HCT116 (cell line): ENCODE data around the gene CORO7. TPM values are rescaled to one million over a fixed set of nuclear protein-coding genes. Genes with fewer than 3 reads are reported as not detected.

Experiments
- ATAC-seq: fragments of 200-7000 bp; cut with Tn5 transposase; 2 replicates; pipeline ENCODE4 v1.9.1; 2020; ENCODE audit warnings: mild to moderate bottlenecking, moderate library complexity
- BruUV-seq: library from RNA; stranded (reverse); fragments of 400-500 nt; replicated peaks from 2 replicates; lab custom pipeline; 2021; lab: Mats Ljungman, UMichigan
- CTCF ChIA-PET: fragments of 300-600 bp; sonication (Branson Sonifier 250); formaldehyde crosslinking; loops from one replicate; lab custom pipeline; 2021; ENCODE audit warnings: antibody characterized with exemption; lab: Charles Lee
- POLR2A ChIA-PET: fragments of 300-600, 350-600 bp; sonication (Branson Sonifier 250); formaldehyde crosslinking; loops from one replicate; lab custom pipeline; 2021; ENCODE audit warnings: antibody characterized with exemption; lab: Charles Lee
- RAD21 ChIA-PET, 2 experiments: fragments of 300-600 bp; sonication (Branson Sonifier 250); formaldehyde crosslinking; loops; one replicate each; lab custom pipeline; 2023; ENCODE audit warnings: low total read pairs in 2 of 2; ENCODE audit not compliant: uncharacterized antibody in 2 of 2, unreplicated experiment in 2 of 2, low non-redundant PET in 1 of 2; lab: Charles Lee
- DNase-seq: peaks from one replicate; pipeline ENCODE4 v3.0.0-alpha.2; 2010; ENCODE audit warnings: low read depth, low spot score
- H2AFZ ChIP-seq: fragments of 200-600 bp; shearing (Covaris generic), sonication (generic); 2 replicates; pipeline ENCODE4 v1.6.1; 2017; ENCODE audit warnings: low read depth, mixed run types, mixed read lengths, antibody characterized with exemption, low read length; ENCODE audit not compliant: poor library complexity, severe bottlenecking
- H3K27ac ChIP-seq: 2 replicates; pipeline ENCODE4 v1.5.1; 2012; ENCODE audit warnings: low read depth, low read length
- H3K27me3 ChIP-seq: fragments of 200-600 bp; sonication (generic); 2 replicates; pipeline ENCODE4 v1.6.1; 2016; ENCODE audit warnings: mixed run types, low read length, mixed read lengths; ENCODE audit not compliant: insufficient read depth
- H3K36me3 ChIP-seq, 2 experiments: fragments of 200-500 bp in 1 of 2; fragments of 200-600 bp in 1 of 2; sonication (Bioruptor generic) in 1 of 2; sonication (generic) in 1 of 2; 2 replicates each; pipeline versions ENCODE4 v1.5.1 to v1.6.1; 2014 to 2016; ENCODE audit warnings: low read length in 2 of 2, inconsistent platforms in 1 of 2, mixed read lengths in 1 of 2, mixed run types in 1 of 2; ENCODE audit not compliant: insufficient read depth in 2 of 2, control insufficient read depth in 1 of 2
- H3K4me1 ChIP-seq, 2 experiments: fragments of 200-600 bp in 1 of 2; sonication (generic) in 1 of 2; 2 replicates each; pipeline versions ENCODE4 v1.5.1 to v1.6.1; 2012 to 2017; ENCODE audit warnings: low read length in 2 of 2, inconsistent platforms in 1 of 2, mild to moderate bottlenecking in 1 of 2, mixed read lengths in 1 of 2, mixed run types in 1 of 2, moderate library complexity in 1 of 2; ENCODE audit not compliant: insufficient read depth in 2 of 2, control insufficient read depth in 1 of 2
- H3K4me2 ChIP-seq: fragments of 200-600 bp; sonication (generic); 2 replicates; pipeline ENCODE4 v1.6.1; 2017; ENCODE audit warnings: mixed run types, low read length, mixed read lengths
- H3K4me3 ChIP-seq, 2 experiments: fragments of 200-600 bp in 1 of 2; sonication (generic) in 1 of 2; replicated peaks in 1 of 2; 2 replicates each; pipeline ENCODE4 v1.5.1; 2011 to 2016; ENCODE audit warnings: low read length in 2 of 2, control low read depth in 1 of 2, low read depth in 1 of 2, mild to moderate bottlenecking in 1 of 2, mixed read lengths in 1 of 2, mixed run types in 1 of 2
- H3K79me2 ChIP-seq: fragments of 200-600 bp; sonication (generic); 2 replicates; pipeline ENCODE4 v1.6.1; 2017; ENCODE audit warnings: mild to moderate bottlenecking, mixed run types, low read length, moderate library complexity, mixed read lengths; ENCODE audit not compliant: insufficient read depth
- H3K9ac ChIP-seq: fragments of 200-600 bp; sonication (generic); 2 replicates; pipeline ENCODE4 v1.6.1; 2016; ENCODE audit warnings: low read length, mixed read lengths
- H3K9me2 ChIP-seq: fragments of 200-600 bp; sonication (generic), shearing (Covaris generic); 2 replicates; pipeline ENCODE4 v1.6.1; 2017; ENCODE audit warnings: mixed run types, mild to moderate bottlenecking, moderate library complexity; ENCODE audit not compliant: insufficient read depth
- H3K9me3 ChIP-seq, 2 experiments: fragments of 200-500 bp in 1 of 2; fragments of 200-600 bp in 1 of 2; sonication (Bioruptor generic) in 1 of 2; sonication (generic) in 1 of 2; 2 replicates each; pipeline ENCODE4 v1.6.1; 2014 to 2017; ENCODE audit warnings: low read length in 2 of 2, mixed read lengths in 2 of 2, inconsistent platforms in 1 of 2, low read depth in 1 of 2, mild to moderate bottlenecking in 1 of 2, mixed run types in 1 of 2, moderate library complexity in 1 of 2; ENCODE audit not compliant: control insufficient read depth in 1 of 2, insufficient read depth in 1 of 2
- H4K20me1 ChIP-seq: fragments of 200-600 bp; sonication (generic), shearing (Covaris generic); 2 replicates; pipeline ENCODE4 v1.6.1; 2017; ENCODE audit warnings: mixed run types, mild to moderate bottlenecking, moderate library complexity; ENCODE audit not compliant: insufficient read depth
- POLR2AphosphoS5 ChIP-seq: IDR thresholded peaks from 2 replicates; pipeline ENCODE4 v1.6.1; 2011; ENCODE audit warnings: mild to moderate bottlenecking, low read depth, low read length, moderate library complexity
- RAD21 ChIP-seq: IDR thresholded peaks from 2 replicates; pipeline ENCODE4 v1.6.1; 2012; ENCODE audit warnings: low read depth, mild to moderate bottlenecking
- SIN3A ChIP-seq: IDR thresholded peaks from 2 replicates; pipeline ENCODE4 v1.6.1; 2012; ENCODE audit warnings: low read depth
- YY1 ChIP-seq: IDR thresholded peaks from 2 replicates; pipeline ENCODE4 v1.6.1; 2011; ENCODE audit warnings: low read length, low read depth, moderate library complexity, mild to moderate bottlenecking; ENCODE audit not compliant: insufficient replicate concordance; ENCODE audit errors: extremely low read depth
- ZNF274 ChIP-seq: fragments of 200-500 bp; sonication (Bioruptor generic); IDR thresholded peaks from 2 replicates; pipeline ENCODE4 v1.6.1; 2014; ENCODE audit warnings: mild to moderate bottlenecking, low read depth, low read length, inconsistent platforms
- intact Hi-C: fragments of 100-400 bp; cut with micrococcal nuclease; formaldehyde crosslinking; loops from 2 replicates; pipeline ENCODE4 v1.10.0; 2022
- total RNA-seq: library from RNA; stranded (reverse); gene quantifications from one replicate; pipeline ENCODE4 v1.2.1, GENCODE V29; 2021; ENCODE audit not compliant: unreplicated experiment
- TF ChIP-seq, protein P1 (sequence below): IDR thresholded peaks from 2 replicates; pipeline ENCODE4 v1.6.1; 2012; ENCODE audit warnings: low read depth
- TF ChIP-seq, protein P2 (sequence below), 3 experiments: fragments of 200-600 bp in 1 of 3; sonication (generic) in 1 of 3; IDR thresholded peaks in 2 of 3; conservative IDR thresholded peaks in 1 of 3; 2 replicates each; pipeline ENCODE4 v1.5.1; 2012 to 2017; ENCODE audit warnings: low read depth in 2 of 3, low read length in 2 of 3, antibody characterized with exemption in 1 of 3, borderline replicate concordance in 1 of 3, control low read depth in 1 of 3, mild to moderate bottlenecking in 1 of 3, mixed read lengths in 1 of 3, mixed run types in 1 of 3, moderate library complexity in 1 of 3; ENCODE audit not compliant: insufficient read depth in 1 of 3

CORO7 gene
- total RNA-seq, 1 experiment from 2014 or later = 21.3 TPM

DNA sequence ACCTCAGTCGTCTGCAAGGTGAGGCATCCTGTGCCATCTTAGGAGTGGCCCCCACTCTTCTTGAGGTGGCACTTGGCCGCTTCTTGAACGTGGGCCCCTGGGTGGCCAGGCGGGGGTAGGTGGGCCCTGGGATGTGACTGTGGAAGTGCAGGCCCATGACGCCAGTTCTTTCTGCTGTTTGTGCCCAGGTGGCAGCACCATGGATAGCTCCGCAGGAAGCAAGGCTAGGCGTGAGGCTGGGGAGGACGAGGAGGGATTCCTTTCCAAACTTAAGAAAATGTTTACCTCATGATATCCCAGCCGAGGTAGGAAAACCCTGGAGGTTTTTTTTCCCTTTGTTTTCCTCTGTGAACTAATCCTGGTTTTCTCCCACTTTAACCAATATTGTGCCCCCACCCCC is 38.2 kb upstream of the CORO7 start:
- H3K9ac ChIP-seq = no peak overlapping the region
- H3K27ac ChIP-seq = no peak overlapping the region
- no peaks in the 10 kb centered on the region for H3K9me3 ChIP-seq
- H3K4me2 ChIP-seq = no peak overlapping the region
- no peak overlapping the region for H3K4me3 ChIP-seq
- H3K36me3 ChIP-seq = peaks cover 10 to 63% of the 10 kb centered on the region in 2 experiments
- no peaks in the 10 kb centered on the region for H3K9me2 ChIP-seq
- peaks cover 3% of the 10 kb centered on the region; the same call in 1 of the 2 replicates for H3K79me2 ChIP-seq
- H3K4me1 ChIP-seq = no peaks in the 10 kb centered on the region
- no peak for TF ChIP-seq POLR2AphosphoS5
- TF ChIP-seq, protein P1, sequence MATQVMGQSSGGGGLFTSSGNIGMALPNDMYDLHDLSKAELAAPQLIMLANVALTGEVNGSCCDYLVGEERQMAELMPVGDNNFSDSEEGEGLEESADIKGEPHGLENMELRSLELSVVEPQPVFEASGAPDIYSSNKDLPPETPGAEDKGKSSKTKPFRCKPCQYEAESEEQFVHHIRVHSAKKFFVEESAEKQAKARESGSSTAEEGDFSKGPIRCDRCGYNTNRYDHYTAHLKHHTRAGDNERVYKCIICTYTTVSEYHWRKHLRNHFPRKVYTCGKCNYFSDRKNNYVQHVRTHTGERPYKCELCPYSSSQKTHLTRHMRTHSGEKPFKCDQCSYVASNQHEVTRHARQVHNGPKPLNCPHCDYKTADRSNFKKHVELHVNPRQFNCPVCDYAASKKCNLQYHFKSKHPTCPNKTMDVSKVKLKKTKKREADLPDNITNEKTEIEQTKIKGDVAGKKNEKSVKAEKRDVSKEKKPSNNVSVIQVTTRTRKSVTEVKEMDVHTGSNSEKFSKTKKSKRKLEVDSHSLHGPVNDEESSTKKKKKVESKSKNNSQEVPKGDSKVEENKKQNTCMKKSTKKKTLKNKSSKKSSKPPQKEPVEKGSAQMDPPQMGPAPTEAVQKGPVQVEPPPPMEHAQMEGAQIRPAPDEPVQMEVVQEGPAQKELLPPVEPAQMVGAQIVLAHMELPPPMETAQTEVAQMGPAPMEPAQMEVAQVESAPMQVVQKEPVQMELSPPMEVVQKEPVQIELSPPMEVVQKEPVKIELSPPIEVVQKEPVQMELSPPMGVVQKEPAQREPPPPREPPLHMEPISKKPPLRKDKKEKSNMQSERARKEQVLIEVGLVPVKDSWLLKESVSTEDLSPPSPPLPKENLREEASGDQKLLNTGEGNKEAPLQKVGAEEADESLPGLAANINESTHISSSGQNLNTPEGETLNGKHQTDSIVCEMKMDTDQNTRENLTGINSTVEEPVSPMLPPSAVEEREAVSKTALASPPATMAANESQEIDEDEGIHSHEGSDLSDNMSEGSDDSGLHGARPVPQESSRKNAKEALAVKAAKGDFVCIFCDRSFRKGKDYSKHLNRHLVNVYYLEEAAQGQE = peak; percentile 61
- ATAC-seq (no peak), DNase-seq (no peak)
- no peaks in the 10 kb centered on the region for H3K27me3 ChIP-seq
- ChIA-PET POLR2A (no interaction called here), CTCF (no interaction called here), RAD21 (no interaction called here)
- H4K20me1 ChIP-seq = no peaks in the 10 kb centered on the region
- H2AFZ ChIP-seq = no peak overlapping the region
- intact Hi-C loops = no loop called here
- BruUV-seq = no TSS peak

DNA sequence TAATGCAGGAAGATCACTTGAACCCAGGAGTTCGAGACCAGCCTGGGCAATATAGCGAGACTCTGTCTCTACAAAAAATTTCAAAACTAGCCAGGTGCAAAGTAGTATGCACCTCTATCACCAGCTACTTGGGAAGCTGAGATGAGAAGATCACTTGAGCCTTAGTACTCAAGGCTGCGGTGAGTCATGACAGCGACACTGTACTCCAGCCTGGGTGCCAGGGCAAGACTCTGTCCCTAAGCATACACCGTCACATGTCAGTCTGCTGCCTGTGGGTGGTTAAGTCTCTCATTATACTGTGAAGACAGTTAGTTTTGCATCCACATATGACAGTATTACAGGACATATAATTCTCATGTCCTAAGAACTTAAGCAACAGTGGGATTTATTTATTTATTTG is 36.3 kb upstream of the CORO7 start:
- Histone ChIP-seq H2AFZ (no peak overlapping the region), H3K79me2 (peaks cover 3% of the 10 kb centered on the region; the same call in 1 of the 2 replicates), H3K36me3 (peaks cover 12 to 74% of the 10 kb centered on the region in 2 experiments), H3K9me2 (no peaks in the 10 kb centered on the region), H3K27ac (no peak overlapping the region), H3K4me2 (no peak overlapping the region), H3K4me1 (no peaks in the 10 kb centered on the region), H3K9me3 (no peaks in the 10 kb centered on the region), H4K20me1 (no peaks in the 10 kb centered on the region), H3K9ac (no peak overlapping the region), H3K27me3 (no peaks in the 10 kb centered on the region), H3K4me3 (no peak overlapping the region)
- no peak for TF ChIP-seq RAD21
- no peak for TF ChIP-seq YY1
- no peak for TF ChIP-seq SIN3A
- TF ChIP-seq ZNF274 = no peak
- TF ChIP-seq, protein P2, sequence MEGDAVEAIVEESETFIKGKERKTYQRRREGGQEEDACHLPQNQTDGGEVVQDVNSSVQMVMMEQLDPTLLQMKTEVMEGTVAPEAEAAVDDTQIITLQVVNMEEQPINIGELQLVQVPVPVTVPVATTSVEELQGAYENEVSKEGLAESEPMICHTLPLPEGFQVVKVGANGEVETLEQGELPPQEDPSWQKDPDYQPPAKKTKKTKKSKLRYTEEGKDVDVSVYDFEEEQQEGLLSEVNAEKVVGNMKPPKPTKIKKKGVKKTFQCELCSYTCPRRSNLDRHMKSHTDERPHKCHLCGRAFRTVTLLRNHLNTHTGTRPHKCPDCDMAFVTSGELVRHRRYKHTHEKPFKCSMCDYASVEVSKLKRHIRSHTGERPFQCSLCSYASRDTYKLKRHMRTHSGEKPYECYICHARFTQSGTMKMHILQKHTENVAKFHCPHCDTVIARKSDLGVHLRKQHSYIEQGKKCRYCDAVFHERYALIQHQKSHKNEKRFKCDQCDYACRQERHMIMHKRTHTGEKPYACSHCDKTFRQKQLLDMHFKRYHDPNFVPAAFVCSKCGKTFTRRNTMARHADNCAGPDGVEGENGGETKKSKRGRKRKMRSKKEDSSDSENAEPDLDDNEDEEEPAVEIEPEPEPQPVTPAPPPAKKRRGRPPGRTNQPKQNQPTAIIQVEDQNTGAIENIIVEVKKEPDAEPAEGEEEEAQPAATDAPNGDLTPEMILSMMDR (IDR thresholded peaks at IDR 0.05 in 2 of 3, conservative IDR thresholded peaks at IDR 0.05 in 1 of 3; ENCODE audit: borderline replicate concordance in 1 of 3, insufficient read depth in 1 of 3, low read depth in 2 of 3, low read length in 2 of 3) = no peak
- intact Hi-C loops = no loop called here
- POLR2A ChIA-PET = no interaction called here
- RAD21 ChIA-PET = no interaction called here
- CTCF ChIA-PET = no interaction called here
- no peak for DNase-seq
- no TSS peak for BruUV-seq
- no peak for ATAC-seq
